DMS53 (cell line): ENCODE measurements around the gene KL.
A peak's percentile ranks its signal among the peaks of the same experiment; 100 is the strongest.

Source experiments
- DNase-seq: peaks from one replicate; lab custom pipeline; 2025; lab: John Stamatoyannopoulos, UW

The KL gene

GRCh38 chr13:33004511-33004910 lies 11.7 kb upstream of the KL start:
- peak; percentile 56 for DNase-seq

- no peak for DNase-seq
These were observed 10.1 kb upstream of the KL start for GRCh38 chr13:33006134-33006533.

- DNase-seq = no peak
These were observed 9.6 kb upstream of the KL start for GRCh38 chr13:33006638-33007037.

GRCh38 chr13:33007237-33007636 lies 9.0 kb upstream of the KL start:
- no peak for DNase-seq

GRCh38 chr13:33007950-33008349 lies 8.3 kb upstream of the KL start:
- DNase-seq = no peak

- DNase-seq = no peak
These were observed 7.1 kb upstream of the KL start for GRCh38 chr13:33008946-33009722.

GRCh38 chr13:33011828-33012470 lies 4.3 kb upstream of the KL start:
- no peak for DNase-seq

GRCh38 chr13:33014291-33014690 lies 1.9 kb upstream of the KL start:
- no peak for DNase-seq

GRCh38 chr13:33015241-33015668 lies 968 bp upstream of the KL start:
- no peak for DNase-seq

GRCh38 chr13:33015791-33016323 lies 366 bp upstream of the KL start:
- DNase-seq = peak; percentile 68

GRCh38 chr13:33017323-33017929 lies 1.2 kb downstream of the KL start:
- peak; percentile 95 for DNase-seq

- no peak for DNase-seq
These were observed 2.7 kb downstream of the KL start for GRCh38 chr13:33018886-33019285.

- no peak for DNase-seq
These were observed 6.8 kb downstream of the KL start for GRCh38 chr13:33022986-33023385.

GRCh38 chr13:33025220-33025744 lies 9.1 kb downstream of the KL start:
- no peak for DNase-seq

- DNase-seq = no peak
These were observed 10.4 kb downstream of the KL start for GRCh38 chr13:33026489-33027152.

- DNase-seq = no peak
These were observed 12.4 kb downstream of the KL start for GRCh38 chr13:33028620-33029019.

- no peak for DNase-seq
These were observed 15.1 kb downstream of the KL start for GRCh38 chr13:33031277-33031676.

GRCh38 chr13:33032037-33032625 lies 15.9 kb downstream of the KL start:
- DNase-seq = no peak

GRCh38 chr13:33033051-33033812 lies 17.0 kb downstream of the KL start:
- DNase-seq = no peak

- DNase-seq = no peak
These were observed 17.8 kb downstream of the KL start for GRCh38 chr13:33033986-33034385.
